ENCODE data around the gene LRRFIP1.

Gene LRRFIP1

GRCh38 chr2:237798236-237799059 is 171.1 kb downstream of the LRRFIP1 start, which contains the start of gene RBM44:
Gene RBM44 (plus strand): TSS chr2:237798779. CDS start chr2:237813610, 14,831 bp downstream.
- DNase-seq, result no peak

- DNase-seq, result no peak
Observed at GRCh38 chr2:237799060-237799428, 171.7 kb downstream of the LRRFIP1 start.

GRCh38 chr2:237801466-237801865 is 174.1 kb downstream of the LRRFIP1 start:
- no peak for DNase-seq

- DNase-seq, result no peak
Observed at GRCh38 chr2:237806334-237806733, 178.9 kb downstream of the LRRFIP1 start.

GRCh38 chr2:237815637-237816036 is 188.2 kb downstream of the LRRFIP1 start:
- no peak for DNase-seq

GRCh38 chr2:237816531-237816930 is 189.1 kb downstream of the LRRFIP1 start:
- DNase-seq, result no peak

GRCh38 chr2:237818066-237818473 is 190.7 kb downstream of the LRRFIP1 start:
- DNase-seq, result no peak

GRCh38 chr2:237819231-237819630 is 191.8 kb downstream of the LRRFIP1 start:
- no peak for DNase-seq

- no peak for DNase-seq
Observed at GRCh38 chr2:237820421-237820820, 193.0 kb downstream of the LRRFIP1 start.

- no peak for DNase-seq
Observed at GRCh38 chr2:237823544-237823943, 196.2 kb downstream of the LRRFIP1 start.

- DNase-seq, result no peak
Observed at GRCh38 chr2:237824085-237824484, 196.7 kb downstream of the LRRFIP1 start.

GRCh38 chr2:237827421-237827987 is 200.1 kb downstream of the LRRFIP1 start:
- DNase-seq, result no peak
